ENCODE measurements around the gene ADGB.

DNA sequence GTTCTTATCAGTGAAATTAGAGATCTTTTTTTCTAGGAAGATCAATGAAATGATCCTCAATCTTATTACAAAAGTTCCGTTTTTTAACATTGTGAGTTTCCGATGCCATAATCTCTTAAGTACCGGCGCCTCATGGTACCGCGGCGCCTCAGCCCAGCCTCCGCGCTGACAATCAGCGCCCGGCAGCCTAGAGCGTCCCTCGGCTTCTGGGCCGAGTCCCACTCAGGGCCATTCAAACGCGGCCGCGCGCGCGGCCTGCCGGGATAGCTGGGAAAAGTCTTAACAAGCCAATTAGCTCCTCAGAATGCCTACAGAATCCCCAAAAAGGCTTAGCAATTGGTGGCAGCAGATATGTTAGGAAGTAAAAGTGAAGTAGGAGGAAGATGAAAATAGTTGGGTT, 204.8 kb downstream of the ADGB start:
- TF ChIP-seq, protein P1, sequence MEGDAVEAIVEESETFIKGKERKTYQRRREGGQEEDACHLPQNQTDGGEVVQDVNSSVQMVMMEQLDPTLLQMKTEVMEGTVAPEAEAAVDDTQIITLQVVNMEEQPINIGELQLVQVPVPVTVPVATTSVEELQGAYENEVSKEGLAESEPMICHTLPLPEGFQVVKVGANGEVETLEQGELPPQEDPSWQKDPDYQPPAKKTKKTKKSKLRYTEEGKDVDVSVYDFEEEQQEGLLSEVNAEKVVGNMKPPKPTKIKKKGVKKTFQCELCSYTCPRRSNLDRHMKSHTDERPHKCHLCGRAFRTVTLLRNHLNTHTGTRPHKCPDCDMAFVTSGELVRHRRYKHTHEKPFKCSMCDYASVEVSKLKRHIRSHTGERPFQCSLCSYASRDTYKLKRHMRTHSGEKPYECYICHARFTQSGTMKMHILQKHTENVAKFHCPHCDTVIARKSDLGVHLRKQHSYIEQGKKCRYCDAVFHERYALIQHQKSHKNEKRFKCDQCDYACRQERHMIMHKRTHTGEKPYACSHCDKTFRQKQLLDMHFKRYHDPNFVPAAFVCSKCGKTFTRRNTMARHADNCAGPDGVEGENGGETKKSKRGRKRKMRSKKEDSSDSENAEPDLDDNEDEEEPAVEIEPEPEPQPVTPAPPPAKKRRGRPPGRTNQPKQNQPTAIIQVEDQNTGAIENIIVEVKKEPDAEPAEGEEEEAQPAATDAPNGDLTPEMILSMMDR (IDR thresholded peaks at IDR 0.05; ENCODE audit: low read depth, low read length) = no peak
- TF ChIP-seq MYC (IDR thresholded peaks at IDR 0.05; ENCODE audit: low read depth, low read length) (no peak), POLR2A (IDR thresholded peaks at IDR 0.05; ENCODE audit: extremely low read depth, insufficient read length) (no peak)
